Endothelial cell of umbilical vein (primary cell): Measurements from ENCODE around the gene MOAP1.

ENCODE experiments used
- TF ChIP-seq, protein P1 (sequence below): IDR thresholded peaks from 2 replicates; pipeline ENCODE4 v1.6.1; 2011; ENCODE audit not compliant: insufficient read depth, insufficient read length
- TF ChIP-seq, protein P2 (sequence below), 2 donors: IDR thresholded peaks; 1 replicate in 1 of 2; 2 replicates in 1 of 2; pipeline ENCODE4 v1.5.1; 2011; ENCODE audit warnings: low read length in 2 of 2, mild to moderate bottlenecking in 2 of 2, moderate library complexity in 2 of 2, control low read depth in 1 of 2, inconsistent platforms in 1 of 2, low read depth in 1 of 2; ENCODE audit not compliant: insufficient read depth in 1 of 2; ENCODE audit errors: extremely low read depth in 1 of 2

DNA sequence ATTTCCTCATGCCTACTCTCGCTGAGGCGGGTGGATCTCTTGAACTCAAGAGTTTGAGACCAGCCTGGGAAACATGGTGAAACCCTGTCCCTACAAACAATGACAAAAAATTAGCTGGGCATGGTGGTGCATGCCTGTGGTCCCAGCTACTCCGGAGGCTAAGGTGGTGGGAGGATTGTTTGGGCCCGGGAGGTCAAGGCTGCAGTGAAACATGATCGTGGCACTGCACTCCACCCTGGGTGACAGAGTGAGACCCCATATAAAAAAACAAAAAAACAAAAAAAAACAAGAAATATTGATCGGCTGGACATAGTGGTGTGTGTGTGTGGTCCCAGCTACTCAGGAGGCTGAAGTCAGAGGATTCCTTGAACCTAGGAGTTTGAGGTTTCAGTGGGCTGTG is 9.2 kb downstream of the MOAP1 start:
- TF ChIP-seq, protein P1, sequence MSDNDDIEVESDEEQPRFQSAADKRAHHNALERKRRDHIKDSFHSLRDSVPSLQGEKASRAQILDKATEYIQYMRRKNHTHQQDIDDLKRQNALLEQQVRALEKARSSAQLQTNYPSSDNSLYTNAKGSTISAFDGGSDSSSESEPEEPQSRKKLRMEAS: no peak
- TF ChIP-seq, protein P2, sequence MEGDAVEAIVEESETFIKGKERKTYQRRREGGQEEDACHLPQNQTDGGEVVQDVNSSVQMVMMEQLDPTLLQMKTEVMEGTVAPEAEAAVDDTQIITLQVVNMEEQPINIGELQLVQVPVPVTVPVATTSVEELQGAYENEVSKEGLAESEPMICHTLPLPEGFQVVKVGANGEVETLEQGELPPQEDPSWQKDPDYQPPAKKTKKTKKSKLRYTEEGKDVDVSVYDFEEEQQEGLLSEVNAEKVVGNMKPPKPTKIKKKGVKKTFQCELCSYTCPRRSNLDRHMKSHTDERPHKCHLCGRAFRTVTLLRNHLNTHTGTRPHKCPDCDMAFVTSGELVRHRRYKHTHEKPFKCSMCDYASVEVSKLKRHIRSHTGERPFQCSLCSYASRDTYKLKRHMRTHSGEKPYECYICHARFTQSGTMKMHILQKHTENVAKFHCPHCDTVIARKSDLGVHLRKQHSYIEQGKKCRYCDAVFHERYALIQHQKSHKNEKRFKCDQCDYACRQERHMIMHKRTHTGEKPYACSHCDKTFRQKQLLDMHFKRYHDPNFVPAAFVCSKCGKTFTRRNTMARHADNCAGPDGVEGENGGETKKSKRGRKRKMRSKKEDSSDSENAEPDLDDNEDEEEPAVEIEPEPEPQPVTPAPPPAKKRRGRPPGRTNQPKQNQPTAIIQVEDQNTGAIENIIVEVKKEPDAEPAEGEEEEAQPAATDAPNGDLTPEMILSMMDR (IDR thresholded peaks at IDR 0.05; ENCODE audit: extremely low read depth in 1 of 2, insufficient read depth in 1 of 2, low read depth in 1 of 2, low read length in 2 of 2): no peak
